ENCODE results near the gene SNCAIP.
"Not testable (repeated sequence)": the region's sequence is repeated elsewhere in the genome, so short reads cannot be mapped to it uniquely, and the experiment has no call there.

The SNCAIP gene

GRCh38 chr5:122366501-122366900 is 54.5 kb downstream of the SNCAIP start:
- no peak for DNase-seq

DNA sequence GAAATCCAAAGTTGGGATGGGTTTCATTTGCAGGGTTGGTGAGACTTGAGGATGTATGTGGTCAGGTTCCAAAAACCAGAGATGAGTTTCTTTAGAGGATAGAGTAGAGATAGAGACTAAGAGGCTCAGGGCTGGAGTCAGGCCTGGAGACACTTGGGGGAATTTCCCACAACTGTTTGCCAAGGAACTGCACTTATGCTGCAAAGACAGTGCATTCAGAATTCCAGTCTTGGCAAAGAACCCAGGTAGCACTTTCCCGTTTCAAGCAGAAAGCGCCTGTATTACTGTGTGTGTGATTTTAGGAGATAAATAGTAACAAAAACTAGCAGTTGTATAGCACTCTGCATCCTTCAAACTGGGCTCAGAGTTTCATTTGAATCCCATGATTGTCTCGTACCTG is 55.4 kb downstream of the SNCAIP start:
- no peak for DNase-seq

GRCh38 chr5:122368510-122369251 is 56.6 kb downstream of the SNCAIP start:
- no peak for DNase-seq

DNA sequence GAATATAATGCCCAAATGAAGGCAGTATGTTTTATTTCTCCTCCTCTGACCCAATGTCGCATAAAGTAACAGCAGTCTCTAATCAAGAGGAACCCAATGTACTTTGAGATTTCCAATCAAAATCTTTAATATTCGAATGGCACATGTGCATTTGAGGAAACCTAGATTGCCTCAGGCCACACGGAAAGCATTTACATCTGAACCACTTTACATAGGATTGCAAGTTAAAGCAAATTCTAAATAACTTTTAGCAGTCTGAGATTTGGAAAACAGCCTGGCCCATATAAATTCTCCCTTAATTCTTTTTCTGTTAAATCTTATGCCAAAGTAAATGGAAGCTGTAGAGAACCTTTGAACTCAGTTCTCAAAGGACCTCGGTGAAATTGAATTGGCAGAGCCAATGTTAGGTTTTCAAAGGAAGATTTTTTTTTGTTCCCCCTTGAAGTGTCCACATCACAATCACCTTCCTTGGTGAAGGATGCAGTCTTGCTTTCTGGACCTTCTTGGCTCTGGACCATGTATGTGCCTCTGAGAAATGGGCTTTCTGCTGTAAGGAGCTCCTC is 57.3 kb downstream of the SNCAIP start:
- no peak for DNase-seq

GRCh38 chr5:122371511-122372151 is 59.6 kb downstream of the SNCAIP start:
- no peak for DNase-seq

DNA sequence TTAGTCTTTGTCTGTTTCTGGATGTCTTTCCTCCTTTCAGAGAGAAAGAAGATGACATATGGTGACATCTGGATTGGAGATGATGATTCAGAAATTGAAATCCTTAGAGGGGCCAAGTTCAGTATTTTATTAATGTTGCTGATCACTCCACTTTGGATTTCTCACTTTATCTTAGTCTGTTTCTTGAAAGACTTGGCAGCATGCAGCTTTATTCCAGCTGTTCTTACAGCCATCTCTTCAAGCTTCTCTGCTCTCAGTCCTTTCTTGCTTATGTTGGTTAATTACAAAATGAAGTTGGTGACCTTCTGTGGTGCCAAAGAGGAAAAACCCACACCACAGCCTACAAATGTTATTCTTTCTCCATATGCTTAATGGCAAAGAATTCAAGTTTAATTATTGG is 62.1 kb downstream of the SNCAIP start:
- no peak for DNase-seq

- no peak for DNase-seq
Measured at GRCh38 chr5:122375801-122376200, 63.8 kb downstream of the SNCAIP start.

DNA sequence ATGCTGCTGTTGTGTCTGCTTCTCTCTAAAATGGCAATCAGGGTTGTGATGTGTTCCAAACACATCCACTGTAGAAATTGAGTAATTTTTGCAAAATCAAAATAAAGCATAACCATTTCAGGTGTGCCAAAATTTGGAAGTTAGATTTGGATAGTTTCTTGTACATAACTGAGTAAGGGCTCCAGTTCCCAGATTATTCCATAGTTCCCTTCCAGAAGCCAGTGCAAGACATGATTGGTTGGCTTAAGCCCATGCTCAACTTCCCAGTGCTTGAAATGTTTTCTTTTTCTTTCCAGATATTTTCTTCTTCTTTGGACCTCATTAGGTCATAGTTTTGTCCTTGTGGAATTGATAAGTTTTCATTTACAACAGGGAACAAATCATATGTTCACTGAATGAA is 64.2 kb downstream of the SNCAIP start:
- no peak for DNase-seq

GRCh38 chr5:122377026-122377425 is 65.0 kb downstream of the SNCAIP start:
- DNase-seq, result no peak

GRCh38 chr5:122382938-122383337 is 70.9 kb downstream of the SNCAIP start:
- not testable (repeated sequence) for DNase-seq

- DNase-seq, result no peak
Measured at GRCh38 chr5:122384739-122385235, 72.8 kb downstream of the SNCAIP start.

DNA sequence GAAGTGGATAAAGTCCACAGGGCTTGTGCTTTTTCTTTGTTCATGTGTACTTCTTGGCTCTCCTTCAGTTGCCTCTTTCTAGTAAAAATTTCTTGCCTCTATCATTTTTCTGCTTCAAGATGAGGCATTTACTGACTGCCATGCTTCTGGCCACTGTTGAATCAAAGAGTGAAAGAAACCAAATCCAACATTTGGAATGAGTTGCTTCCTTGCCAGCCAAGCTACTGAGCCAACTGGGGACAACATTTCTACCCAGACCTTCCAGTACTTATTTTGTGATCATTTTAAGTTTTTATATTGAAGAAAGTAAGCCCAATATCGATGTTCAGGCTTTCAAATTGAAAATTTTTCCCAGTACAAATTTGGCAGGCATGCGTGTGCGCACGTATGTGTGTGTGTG is 73.2 kb downstream of the SNCAIP start:
- no peak for DNase-seq

DNA sequence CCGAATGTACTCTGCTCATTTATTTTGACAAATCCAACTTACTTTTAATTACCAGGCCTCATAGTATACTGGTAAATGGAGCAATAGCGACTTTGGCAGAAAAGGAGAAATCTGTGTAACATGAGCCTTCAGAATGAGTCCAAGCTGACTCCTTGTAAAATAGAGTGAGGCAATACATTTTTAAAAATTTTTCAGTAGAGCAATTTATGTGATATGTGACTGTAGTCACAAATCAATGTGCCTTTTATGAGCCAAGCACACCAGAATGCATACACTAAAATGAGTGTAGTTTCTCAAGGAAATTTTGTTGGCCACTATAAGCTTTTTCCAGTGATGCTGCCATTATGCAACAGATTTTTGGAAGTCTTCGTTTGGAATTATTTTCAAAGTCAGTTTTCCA is 73.8 kb downstream of the SNCAIP start:
- DNase-seq, result no peak

- no peak for DNase-seq
Measured at GRCh38 chr5:122390154-122390553, 78.1 kb downstream of the SNCAIP start.

DNA sequence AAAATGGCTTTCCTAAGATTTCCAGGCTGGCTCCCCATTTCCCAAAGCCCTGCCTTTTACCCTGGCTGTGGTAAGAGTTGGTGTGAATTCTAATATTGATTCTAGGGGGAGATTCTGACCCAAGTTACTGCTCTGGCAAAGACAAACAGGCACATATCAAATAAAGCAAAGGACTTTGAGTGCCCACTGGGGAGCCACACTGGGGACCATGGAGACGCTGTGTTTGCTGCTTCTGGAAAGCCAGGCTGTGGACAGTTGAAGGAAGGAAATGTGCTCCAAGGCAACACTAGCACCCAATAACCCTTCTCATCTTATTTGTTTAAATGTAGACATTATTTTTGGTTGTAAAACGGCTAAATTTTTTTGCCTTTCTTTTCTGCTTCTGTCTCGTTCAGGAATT is 78.7 kb downstream of the SNCAIP start:
- no peak for DNase-seq

DNA sequence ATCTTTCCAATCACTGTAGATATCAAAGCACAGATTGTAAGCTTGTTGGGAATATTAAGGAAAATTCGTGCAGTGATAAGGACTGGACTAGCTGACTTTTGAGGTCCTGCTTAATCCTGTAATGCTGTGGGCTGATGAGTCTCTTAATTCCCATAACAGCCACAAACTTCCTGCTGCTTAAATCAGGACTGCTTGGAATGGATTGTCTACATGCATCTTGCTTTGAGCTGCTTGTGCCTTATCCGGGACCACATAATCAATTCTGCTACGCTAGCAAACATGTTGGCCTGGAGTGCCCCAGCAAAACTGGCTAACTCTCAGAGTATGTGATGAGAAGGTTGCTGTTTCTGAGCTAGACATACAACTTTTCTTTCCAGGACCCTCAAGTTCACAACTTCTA is 79.6 kb downstream of the SNCAIP start:
- no peak for DNase-seq

GRCh38 chr5:122392224-122392623 is 80.2 kb downstream of the SNCAIP start:
- no peak for DNase-seq

DNA sequence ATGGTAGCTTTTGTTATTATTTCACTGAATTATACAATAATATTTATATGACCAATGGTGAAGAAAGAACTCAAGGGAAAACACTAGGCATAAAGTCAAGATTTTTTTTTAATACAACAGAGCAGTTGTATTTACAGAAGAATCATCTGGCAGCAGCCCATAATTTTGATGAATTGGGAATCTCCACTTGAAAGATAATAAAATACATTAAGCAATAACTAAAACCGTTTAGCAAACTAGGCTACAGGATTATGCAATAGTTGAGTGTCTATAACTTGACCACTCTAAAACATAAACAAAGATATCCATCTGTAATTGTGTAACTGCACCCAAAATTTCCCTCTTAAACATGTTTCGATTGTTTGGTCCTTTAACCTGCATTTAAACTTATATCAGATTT is 80.8 kb downstream of the SNCAIP start:
- no peak for DNase-seq

- no peak for DNase-seq
Measured at GRCh38 chr5:122394284-122394930, 82.4 kb downstream of the SNCAIP start.

DNA sequence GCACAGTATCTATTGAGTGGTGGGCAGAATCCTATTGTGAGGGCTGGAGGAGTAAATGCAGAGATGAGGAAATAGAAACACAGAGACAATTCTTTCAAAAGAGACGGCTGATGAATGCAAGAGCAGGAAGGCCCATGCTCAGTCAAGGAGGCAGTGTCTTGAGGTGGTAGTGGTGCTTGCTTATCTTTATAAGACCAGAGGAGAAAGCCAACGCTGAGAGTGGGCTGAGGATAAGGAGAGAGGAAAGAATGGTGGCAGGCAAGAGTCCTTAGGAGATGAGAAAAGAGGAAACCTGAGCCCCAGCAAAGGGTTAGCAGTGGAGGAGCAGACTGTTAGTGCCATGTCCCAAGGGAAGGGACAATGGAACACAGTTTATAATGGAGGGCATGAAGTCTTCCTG is 86.0 kb downstream of the SNCAIP start:
- DNase-seq, result no peak

GRCh38 chr5:122400341-122400740 is 88.3 kb downstream of the SNCAIP start:
- DNase-seq, result no peak

GRCh38 chr5:122400938-122401337 is 88.9 kb downstream of the SNCAIP start:
- no peak for DNase-seq

DNA sequence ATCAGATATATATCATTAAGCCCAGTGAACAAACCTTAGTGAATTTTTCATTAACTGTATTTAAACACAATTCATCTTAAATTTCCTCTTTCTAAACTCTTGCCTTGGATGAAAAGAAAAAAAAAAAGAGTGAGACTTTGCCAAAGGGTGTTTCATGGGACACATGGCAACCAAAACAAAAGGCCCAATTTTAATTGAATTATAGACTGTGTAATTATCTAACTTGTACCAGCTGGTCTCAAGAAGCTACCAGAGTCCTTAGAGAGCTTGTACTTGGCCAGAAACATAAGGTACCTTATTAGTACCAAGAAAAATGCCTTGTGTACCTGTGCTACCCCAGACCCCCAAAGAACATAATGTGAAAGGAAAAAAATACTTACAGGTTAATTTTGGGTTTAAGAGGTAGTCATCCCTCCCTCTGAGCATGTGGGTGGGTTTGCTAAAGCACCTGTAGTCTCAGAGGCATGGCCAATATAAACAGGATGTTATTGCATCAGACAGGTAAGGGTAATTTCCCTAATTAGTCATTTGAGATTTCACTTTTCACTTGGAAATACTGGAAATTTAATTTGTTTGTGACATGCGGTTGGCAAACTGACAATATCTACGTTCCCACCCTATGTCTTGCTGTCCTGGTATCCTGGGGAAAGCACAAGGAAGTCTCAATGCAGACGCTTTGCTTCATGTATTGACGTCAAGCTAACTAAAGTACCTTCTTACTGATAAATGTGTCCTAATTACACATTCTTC is 90.1 kb downstream of the SNCAIP start:
- DNase-seq, result no peak
